ENCODE measurements around the gene CEP41. TPM values are rescaled to one million over a fixed set of nuclear protein-coding genes. Genes with fewer than 3 reads are reported as not detected.

Gene CEP41
- total and polyA plus RNA-seq, 2 of the 13 experiments (the other 11 are each of a cell fraction or from before 2014, with no cell fraction given): 8.7 to 9.0 TPM

GRCh38 chr7:130473289-130473688 lies 32.5 kb upstream of the CEP41 start:
- H3K4me1 ChIP-seq (ENCODE audit: insufficient read depth, low read length): no peaks in the 10 kb centered on the region
- in situ Hi-C loops (cut with HindIII; ENCODE audit: extremely low pct_ligation_motif_present, low pct_unique_long_range_greater_than_20kb) (no loop called here), intact Hi-C loops (cut with micrococcal nuclease; ENCODE audit: unreplicated experiment) (no loop called here)
- peaks cover 4% of the 10 kb centered on the region; the same call in 1 of the 2 replicates for H3K9me3 ChIP-seq (ENCODE audit: low read length)
- ChIA-PET CTCF (ENCODE audit: low intra/inter-chr PET ratio, low total read pairs) (no interaction called here), POLR2A (no interaction called here)
- H4K20me1 ChIP-seq (ENCODE audit: insufficient read depth, low read length): no peaks in the 10 kb centered on the region
- FAIRE-seq (no peak), ATAC-seq (no peak), DNase-seq (ENCODE audit: low spot score) (no peak)
- H2AFZ ChIP-seq (ENCODE audit: low read length): no peak overlapping the region
- TF ChIP-seq ZNF441 (CRISPR knock-in tag; IDR thresholded peaks at IDR 0.05; ENCODE audit: borderline replicate concordance) (no peak), U2AF2 (IDR thresholded peaks at IDR 0.05; ENCODE audit: low read depth, low read length) (no peak)
- no peak overlapping the region for H3K9ac ChIP-seq (ENCODE audit: insufficient read depth, low read depth, low read length)
- H3K27me3 ChIP-seq (ENCODE audit: control insufficient read depth in 1 of 2, insufficient read depth in 2 of 2, low read length in 2 of 2): peaks cover 0 to 15% of the 10 kb centered on the region in 2 experiments; a peak in 1 of 5 replicates
- no peaks in the 10 kb centered on the region for H3K79me2 ChIP-seq (ENCODE audit: insufficient read depth, low read length)
- H3K4me3 ChIP-seq (replicated peaks in 1 of 3; ENCODE audit: insufficient read depth in 1 of 3, low read depth in 2 of 3, low read length in 3 of 3): no peak overlapping the region
- no peaks in the 10 kb centered on the region for H3K36me3 ChIP-seq (replicated peaks in 1 of 2; ENCODE audit: control insufficient read depth in 1 of 2, insufficient read depth in 2 of 2, low read length in 2 of 2)
- BruUV-seq (replicated peaks): no TSS peak
- H3K27ac ChIP-seq (ENCODE audit: extremely low read length, insufficient read depth, low read length): no peak overlapping the region
- no peak overlapping the region for H3K4me2 ChIP-seq (ENCODE audit: low read depth, low read length)

GRCh38 chr7:130471974-130472373 lies 31.2 kb upstream of the CEP41 start:
- Histone ChIP-seq H3K27me3 (ENCODE audit: control insufficient read depth in 1 of 2, insufficient read depth in 2 of 2, low read length in 2 of 2) (peaks cover 0 to 15% of the 10 kb centered on the region in 2 experiments; a peak in 1 of 5 replicates), H3K79me2 (ENCODE audit: insufficient read depth, low read length) (no peaks in the 10 kb centered on the region), H3K4me3 (replicated peaks in 1 of 3; ENCODE audit: insufficient read depth in 1 of 3, low read depth in 2 of 3, low read length in 3 of 3) (no peak overlapping the region), H3K9me3 (ENCODE audit: low read length) (no peaks in the 10 kb centered on the region), H3K27ac (ENCODE audit: extremely low read length, insufficient read depth, low read length) (no peak overlapping the region), H2AFZ (ENCODE audit: low read length) (no peak overlapping the region), H3K9ac (ENCODE audit: insufficient read depth, low read depth, low read length) (no peak overlapping the region), H3K4me2 (ENCODE audit: low read depth, low read length) (no peak overlapping the region), H3K36me3 (replicated peaks in 1 of 2; ENCODE audit: control insufficient read depth in 1 of 2, insufficient read depth in 2 of 2, low read length in 2 of 2) (no peaks in the 10 kb centered on the region), H3K4me1 (ENCODE audit: insufficient read depth, low read length) (no peaks in the 10 kb centered on the region), H4K20me1 (ENCODE audit: insufficient read depth, low read length) (no peaks in the 10 kb centered on the region)
- no peak for FAIRE-seq
- ATAC-seq: no peak
- CTCF ChIA-PET (ENCODE audit: low intra/inter-chr PET ratio, low total read pairs): no interaction called here
- DNase-seq (ENCODE audit: low spot score): no peak
- in situ Hi-C loops (cut with HindIII; ENCODE audit: extremely low pct_ligation_motif_present, low pct_unique_long_range_greater_than_20kb): no loop called here
- TF ChIP-seq TEAD2 (CRISPR knock-in tag; IDR thresholded peaks at IDR 0.05) (no peak), SALL2 (CRISPR knock-in tag; IDR thresholded peaks at IDR 0.05) (no peak), CBFB (CRISPR knock-in tag; IDR thresholded peaks at IDR 0.05) (no peak), ZNF280D (CRISPR knock-in tag; IDR thresholded peaks at IDR 0.05) (no peak), ZNF660 (CRISPR knock-in tag; IDR thresholded peaks at IDR 0.05; ENCODE audit: borderline replicate concordance, low read depth) (no peak), HNRNPK (IDR thresholded peaks at IDR 0.05; ENCODE audit: low read depth, low read length, poor library complexity, severe bottlenecking) (peak; percentile 69)
- no TSS peak for BruUV-seq (replicated peaks)
- intact Hi-C loops (cut with micrococcal nuclease; ENCODE audit: unreplicated experiment): no loop called here
- 2% methylated on average over 2 of the region's 2 CpGs for WGBS (ENCODE audit: low lambda C conversion rate)
- POLR2A ChIA-PET: interaction anchor here (0.7 kb wide), 1 partner anchor 267 kb away, joined by 4 read pairs; the partner anchor contains the start of gene TMEM209

Measured in HepG2 (cell line).